Spleen (tissue), 11 donors: ENCODE measurements around the gene FAM204A. TPM values are rescaled to one million over a fixed set of nuclear protein-coding genes. Genes with fewer than 3 reads are reported as not detected.

Experiments
- DNase-seq: peaks from one replicate; pipeline ENCODE4 v3.0.0-alpha.2; 2020
- H3K27ac ChIP-seq, 8 donors: fragments of 200-600 bp; sonication (generic) in 7 of 8; 1 replicate in 4 of 8; 2 replicates in 4 of 8; pipeline versions ENCODE4 v1.5.0 to v1.8.0; 2016 to 2021; ENCODE audit warnings: inconsistent platforms in 4 of 8, mild to moderate bottlenecking in 4 of 8, moderate library complexity in 1 of 8
- H3K27me3 ChIP-seq, 7 donors: fragments of 200-600 bp; sonication (generic) in 6 of 7; replicated peaks in 1 of 7; 1 replicate in 4 of 7; 2 replicates in 3 of 7; pipeline versions ENCODE4 v1.5.0 to v1.8.0; 2016 to 2021; ENCODE audit warnings: inconsistent platforms in 3 of 7, mild to moderate bottlenecking in 1 of 7
- H3K36me3 ChIP-seq, 6 donors: fragments of 200-600 bp; sonication (generic) in 5 of 6; 1 replicate in 4 of 6; 2 replicates in 2 of 6; pipeline versions ENCODE4 v1.5.0 to v1.8.0; 2016 to 2021; ENCODE audit warnings: inconsistent platforms in 2 of 6
- H3K4me1 ChIP-seq, 6 donors: fragments of 200-600 bp; sonication (generic) in 5 of 6; 1 replicate in 3 of 6; 2 replicates in 3 of 6; pipeline versions ENCODE4 v1.5.0 to v1.8.0; 2016 to 2021; ENCODE audit warnings: inconsistent platforms in 3 of 6
- H3K4me3 ChIP-seq, 8 donors: fragments of 200-600 bp; sonication (generic) in 7 of 8; 1 replicate in 4 of 8; 2 replicates in 4 of 8; pipeline versions ENCODE4 v1.5.0 to v1.8.0; 2016 to 2021; ENCODE audit warnings: inconsistent platforms in 4 of 8, mild to moderate bottlenecking in 4 of 8, moderate library complexity in 2 of 8
- H3K9me3 ChIP-seq, 8 donors: fragments of 200-600 bp; sonication (generic) in 7 of 8; 1 replicate in 4 of 8; 2 replicates in 4 of 8; pipeline versions ENCODE4 v1.5.0 to v1.8.0; 2016 to 2021; ENCODE audit warnings: inconsistent platforms in 4 of 8
- CTCF ChIP-seq, 11 experiments: fragments of 200-600 bp in 7 of 11; fragments of 450-650 bp in 4 of 11; sonication (generic) in 4 of 11; IDR thresholded peaks in 8 of 11; conservative IDR thresholded peaks in 3 of 11; 1 replicate in 7 of 11; 2 replicates in 4 of 11; pipeline versions ENCODE4 v1.4.0 to v1.8.0; 2016 to 2021; ENCODE audit warnings: antibody characterized with exemption in 11 of 11, inconsistent platforms in 4 of 11, mild to moderate bottlenecking in 1 of 11
- POLR2A ChIP-seq, 3 donors: fragments of 450-650 bp; IDR thresholded peaks; one replicate each; pipeline ENCODE4 v1.5.1; 2017; ENCODE audit warnings: antibody characterized with exemption in 3 of 3, mild to moderate bottlenecking in 1 of 3
- POLR2AphosphoS5 ChIP-seq, 3 donors: sonication (generic); formaldehyde crosslinking; IDR thresholded peaks; one replicate each; pipeline ENCODE4 v1.5.1; 2017; ENCODE audit warnings: antibody characterized with exemption in 3 of 3
- WGBS, 5 donors: extraction: QIAGEN DNeasy Blood & Tissue Kit in 3 of 5; methylation state at CpG; one replicate each; pipeline versions ENCODE4 v1.1.5 to v1.1.7; 2013 to 2018; 5-methylcytosine and 5-hydroxymethylcytosine counted together
- intact Hi-C: fragments of 100-400 bp; cut with DNase I; formaldehyde crosslinking; loops from one replicate; pipeline ENCODE4 v1.15.0; 2023; ENCODE audit warnings: low total_unique reads
- polyA plus RNA-seq, 3 donors: library from polyadenylated mRNA; stranded (reverse); fragments of 200-250 nt; gene quantifications; one replicate each; pipeline ENCODE4 v1.2.1, GENCODE V29; 2013
- total RNA-seq, 7 donors: library from RNA; depleted of rRNA in 3 of 7; stranded (reverse); fragments of >200 nt in 3 of 7; fragmentation: NEBNext Ultra II Directional in 4 of 7; extraction: Animal tissue kit (Norgen Biotek cat#: 25700) in 4 of 7; gene quantifications; one replicate each; pipeline versions ENCODE4 v1.1.0 to v1.2.1, GENCODE V29; 2016 to 2021
- donor health status: healthy with polysubstance abuse.
- donor health status: DM: no; HTN: no; CAD: no; lungs with moderate emphysema.
- donor health status: DM: no; HTN: no; CAD: no.
- donor health status: Bipolar disorder and iron deficiency.
- donor health status: healthy.
- donor health status: DM: no; HTN: no; CAD: no.
- donor health status: DM: yes; HTN: yes; CAD: no.

Gene FAM204A
- total and polyA plus RNA-seq, 10 donors = 39.5 to 78.2 (median 54.2) TPM

- Histone ChIP-seq H3K36me3 (peaks cover 0 to 100% (median 69%) of the 10 kb centered on the region in 6 donors), H3K4me3 (no peak overlapping the region), H3K4me1 (peaks cover 0 to 17% (median 0%) of the 10 kb centered on the region in 6 donors), H3K27ac (no peak overlapping the region), H3K9me3 (no peaks in the 10 kb centered on the region), H3K27me3 (no peaks in the 10 kb centered on the region)
- TF ChIP-seq POLR2AphosphoS5 (IDR thresholded peaks at IDR 0.05) = no peak
- TF ChIP-seq POLR2A (IDR thresholded peaks at IDR 0.05) = no peak
- no peak for TF ChIP-seq CTCF (IDR thresholded peaks at IDR 0.05 in 8 of 11, conservative IDR thresholded peaks at IDR 0.05 in 3 of 11)
- 82 to 96% (median 86%) methylated on average over 2 of the region's 2 CpGs for WGBS, 5 donors
- no peak for DNase-seq
- intact Hi-C loops = no loop called here
These were observed 18.0 kb downstream of the FAM204A start for GRCh38 chr10:118324140-118324539.

GRCh38 chr10:118321724-118322575 is 20.2 kb downstream of the FAM204A start:
- Histone ChIP-seq H3K4me3 (no peak overlapping the region), H3K4me1 (peaks cover 0 to 17% (median 0%) of the 10 kb centered on the region in 6 donors), H3K36me3 (peaks cover 0 to 100% (median 51%) of the 10 kb centered on the region in 6 donors), H3K27me3 (no peaks in the 10 kb centered on the region), H3K9me3 (no peaks in the 10 kb centered on the region), H3K27ac (peak overlapping the region in 1 of 8 donors; percentile 2)
- no peak for DNase-seq
- intact Hi-C loops = no loop called here
- no peak for TF ChIP-seq CTCF (IDR thresholded peaks at IDR 0.05 in 8 of 11, conservative IDR thresholded peaks at IDR 0.05 in 3 of 11)
- no peak for TF ChIP-seq POLR2A (IDR thresholded peaks at IDR 0.05)
- no peak for TF ChIP-seq POLR2AphosphoS5 (IDR thresholded peaks at IDR 0.05)
- WGBS, 5 donors = 74 to 86% (median 82%) methylated on average over 6 of the region's 6 CpGs

- 91 to 94% (median 92%) methylated on average over 6 of the region's 6 CpGs for whole genome bisulfite sequencing, 5 donors
- H3K9me3 ChIP-seq = no peaks in the 10 kb centered on the region
- H3K4me3 ChIP-seq = no peak overlapping the region
- intact Hi-C loops = no loop called here
- H3K4me1 ChIP-seq = no peaks in the 10 kb centered on the region
- H3K27ac ChIP-seq = no peak overlapping the region
- no peaks in the 10 kb centered on the region for H3K27me3 ChIP-seq
- no peak for DNase-seq
- H3K36me3 ChIP-seq = peaks cover 0 to 95% (median 33%) of the 10 kb centered on the region in 6 donors
- TF ChIP-seq POLR2AphosphoS5 (IDR thresholded peaks at IDR 0.05) (no peak), POLR2A (IDR thresholded peaks at IDR 0.05) (no peak), CTCF (IDR thresholded peaks at IDR 0.05 in 8 of 11, conservative IDR thresholded peaks at IDR 0.05 in 3 of 11) (no peak)
These were observed 26.5 kb downstream of the FAM204A start for GRCh38 chr10:118315629-118316028.

GRCh38 chr10:118314882-118315281 is 27.2 kb downstream of the FAM204A start:
- Histone ChIP-seq H3K4me3 (no peak overlapping the region), H3K27ac (no peak overlapping the region), H3K4me1 (no peaks in the 10 kb centered on the region), H3K36me3 (peaks cover 0 to 97% (median 36%) of the 10 kb centered on the region in 6 donors), H3K27me3 (no peaks in the 10 kb centered on the region), H3K9me3 (no peaks in the 10 kb centered on the region)
- no peak for DNase-seq
- TF ChIP-seq POLR2AphosphoS5 (IDR thresholded peaks at IDR 0.05) (no peak), POLR2A (IDR thresholded peaks at IDR 0.05) (no peak), CTCF (IDR thresholded peaks at IDR 0.05 in 8 of 11, conservative IDR thresholded peaks at IDR 0.05 in 3 of 11) (no peak)
- WGBS, 5 donors = 89 to 98% (median 94%) methylated on average over 4 of the region's 4 CpGs
- intact Hi-C loops = no loop called here
